ENCODE results near the gene BRSK2. TPM values are rescaled to one million over a fixed set of nuclear protein-coding genes. Genes with fewer than 3 reads are reported as not detected.

BRSK2 gene
- total RNA-seq, 1 donor from 2014 or later, result 9.3 TPM

DNA sequence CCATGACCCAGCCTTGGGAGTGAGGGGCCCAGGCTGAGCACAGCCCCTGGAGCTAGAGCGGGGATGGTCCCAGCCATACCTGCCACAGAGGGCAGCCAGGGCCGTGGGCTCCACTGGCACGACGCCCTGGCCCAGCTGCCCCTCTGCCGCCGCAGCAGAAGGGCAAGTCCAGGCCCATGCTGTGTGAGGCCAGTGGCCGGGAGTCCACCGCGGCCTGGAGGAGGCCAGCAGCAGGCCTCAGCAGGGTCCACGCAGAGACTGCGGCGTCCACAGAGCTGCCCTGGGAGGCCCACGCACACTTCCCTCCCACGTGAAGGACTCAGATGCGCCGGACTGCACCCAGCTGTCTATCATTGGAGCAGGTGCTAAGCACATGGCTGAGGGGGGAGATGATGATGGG is 73.3 kb downstream of the BRSK2 start:
- DNase-seq (ENCODE audit: low spot score in 2 of 2), result no peak
- Histone ChIP-seq H3K27ac (peak overlapping the region in 1 of 2 donors; percentile 36), H3K27me3 (no peaks in the 10 kb centered on the region), H3K4me1 (peaks cover 14 to 28% of the 10 kb centered on the region in 2 donors), H3K4me3 (no peak overlapping the region), H3K9me3 (no peaks in the 10 kb centered on the region), H3K36me3 (peaks cover 3 to 8% of the 10 kb centered on the region in 2 donors)
- TF ChIP-seq, protein P1, sequence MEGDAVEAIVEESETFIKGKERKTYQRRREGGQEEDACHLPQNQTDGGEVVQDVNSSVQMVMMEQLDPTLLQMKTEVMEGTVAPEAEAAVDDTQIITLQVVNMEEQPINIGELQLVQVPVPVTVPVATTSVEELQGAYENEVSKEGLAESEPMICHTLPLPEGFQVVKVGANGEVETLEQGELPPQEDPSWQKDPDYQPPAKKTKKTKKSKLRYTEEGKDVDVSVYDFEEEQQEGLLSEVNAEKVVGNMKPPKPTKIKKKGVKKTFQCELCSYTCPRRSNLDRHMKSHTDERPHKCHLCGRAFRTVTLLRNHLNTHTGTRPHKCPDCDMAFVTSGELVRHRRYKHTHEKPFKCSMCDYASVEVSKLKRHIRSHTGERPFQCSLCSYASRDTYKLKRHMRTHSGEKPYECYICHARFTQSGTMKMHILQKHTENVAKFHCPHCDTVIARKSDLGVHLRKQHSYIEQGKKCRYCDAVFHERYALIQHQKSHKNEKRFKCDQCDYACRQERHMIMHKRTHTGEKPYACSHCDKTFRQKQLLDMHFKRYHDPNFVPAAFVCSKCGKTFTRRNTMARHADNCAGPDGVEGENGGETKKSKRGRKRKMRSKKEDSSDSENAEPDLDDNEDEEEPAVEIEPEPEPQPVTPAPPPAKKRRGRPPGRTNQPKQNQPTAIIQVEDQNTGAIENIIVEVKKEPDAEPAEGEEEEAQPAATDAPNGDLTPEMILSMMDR (IDR thresholded peaks at IDR 0.05), result no peak
- intact Hi-C loops (cut with DNase I), result loop anchor here (5.0 kb wide), 1 partner anchor 76 kb away; the partner anchor contains the start of gene BRSK2

DNA sequence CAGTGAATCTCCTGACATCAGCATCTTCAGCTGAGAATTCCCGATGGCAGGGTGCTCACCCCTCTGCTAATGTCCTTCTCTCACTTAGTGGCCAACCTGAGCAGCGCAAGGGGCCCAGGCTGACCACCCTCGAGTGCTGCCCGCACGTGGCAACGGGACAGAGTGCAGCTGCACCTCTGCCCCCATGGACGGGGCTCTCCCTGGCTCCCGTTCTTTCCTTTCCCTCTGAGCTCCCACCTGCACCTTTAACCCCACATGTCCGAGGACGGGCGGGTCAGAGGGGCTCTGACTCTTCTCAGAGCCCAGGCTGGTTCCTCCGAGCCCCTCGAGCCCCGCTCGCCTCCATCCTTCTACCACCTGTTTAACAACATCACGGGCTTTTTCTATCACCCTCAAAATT is 77.0 kb downstream of the BRSK2 start:
- Histone ChIP-seq H3K27me3 (no peaks in the 10 kb centered on the region), H3K27ac (no peak overlapping the region), H3K4me1 (no peaks in the 10 kb centered on the region), H3K4me3 (no peak overlapping the region), H3K36me3 (peaks cover 40 to 45% of the 10 kb centered on the region in 2 donors), H3K9me3 (no peaks in the 10 kb centered on the region)
- DNase-seq (ENCODE audit: low spot score in 2 of 2), result no peak
- TF ChIP-seq, protein P1 (IDR thresholded peaks at IDR 0.05), result no peak
- intact Hi-C loops (cut with DNase I), result no loop called here

DNA sequence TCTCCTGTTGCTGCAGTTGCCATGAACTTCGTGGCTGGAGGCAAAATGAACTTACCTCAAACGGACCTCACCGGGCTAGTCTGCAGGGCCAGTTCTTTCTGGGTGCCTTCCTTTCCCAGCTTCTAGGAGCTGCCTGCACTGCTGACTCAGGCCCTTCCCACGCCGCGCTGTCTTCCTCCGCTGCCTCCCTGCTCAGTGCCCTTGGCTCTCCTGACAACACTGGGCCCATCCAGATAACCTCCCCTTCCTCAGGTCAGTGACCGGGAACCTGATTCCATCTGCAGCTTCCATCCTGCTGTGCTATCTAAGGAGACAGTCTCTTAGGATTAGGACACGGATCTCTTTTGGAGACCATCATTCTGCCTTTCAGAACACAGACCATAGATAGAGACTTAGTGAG is 77.5 kb downstream of the BRSK2 start:
- Histone ChIP-seq H3K4me3 (no peak overlapping the region), H3K4me1 (no peaks in the 10 kb centered on the region), H3K9me3 (no peaks in the 10 kb centered on the region), H3K36me3 (peaks cover 43 to 50% of the 10 kb centered on the region in 2 donors), H3K27me3 (no peaks in the 10 kb centered on the region), H3K27ac (no peak overlapping the region)
- DNase-seq (ENCODE audit: low spot score in 2 of 2), result no peak
- intact Hi-C loops (cut with DNase I), result no loop called here
- TF ChIP-seq, protein P1 (IDR thresholded peaks at IDR 0.05), result no peak

DNA sequence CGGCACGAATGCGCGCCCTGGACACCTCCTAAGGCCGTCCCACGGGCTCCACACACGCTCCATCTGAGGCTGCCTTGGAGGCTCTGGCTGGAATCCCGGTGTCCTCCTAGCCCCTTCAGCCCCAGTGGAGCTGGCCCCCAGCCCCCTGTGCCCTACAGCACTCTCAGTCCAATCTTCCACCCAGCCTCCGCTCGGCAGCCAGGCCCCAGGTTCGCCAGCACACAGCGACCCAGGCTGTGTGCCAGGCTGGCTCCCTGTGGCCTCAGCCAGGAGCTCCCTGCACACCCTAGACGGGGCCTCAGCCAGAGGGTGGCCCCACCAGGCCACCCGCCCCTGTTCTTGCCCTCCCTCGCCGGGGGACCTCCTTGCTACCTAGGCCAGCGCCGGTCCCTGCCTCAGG is 78.3 kb downstream of the BRSK2 start:
- no peaks in the 10 kb centered on the region for H3K4me1 ChIP-seq
- H3K9me3 ChIP-seq, result no peaks in the 10 kb centered on the region
- peaks cover 49 to 57% of the 10 kb centered on the region in 2 donors for H3K36me3 ChIP-seq
- intact Hi-C loops (cut with DNase I), result no loop called here
- H3K4me3 ChIP-seq, result no peak overlapping the region
- TF ChIP-seq, protein P1 (IDR thresholded peaks at IDR 0.05), result no peak
- no peaks in the 10 kb centered on the region for H3K27me3 ChIP-seq
- peak overlapping the region in 1 of 2 donors; percentile 49 for H3K27ac ChIP-seq
- DNase-seq (ENCODE audit: low spot score in 2 of 2), result no peak

DNA sequence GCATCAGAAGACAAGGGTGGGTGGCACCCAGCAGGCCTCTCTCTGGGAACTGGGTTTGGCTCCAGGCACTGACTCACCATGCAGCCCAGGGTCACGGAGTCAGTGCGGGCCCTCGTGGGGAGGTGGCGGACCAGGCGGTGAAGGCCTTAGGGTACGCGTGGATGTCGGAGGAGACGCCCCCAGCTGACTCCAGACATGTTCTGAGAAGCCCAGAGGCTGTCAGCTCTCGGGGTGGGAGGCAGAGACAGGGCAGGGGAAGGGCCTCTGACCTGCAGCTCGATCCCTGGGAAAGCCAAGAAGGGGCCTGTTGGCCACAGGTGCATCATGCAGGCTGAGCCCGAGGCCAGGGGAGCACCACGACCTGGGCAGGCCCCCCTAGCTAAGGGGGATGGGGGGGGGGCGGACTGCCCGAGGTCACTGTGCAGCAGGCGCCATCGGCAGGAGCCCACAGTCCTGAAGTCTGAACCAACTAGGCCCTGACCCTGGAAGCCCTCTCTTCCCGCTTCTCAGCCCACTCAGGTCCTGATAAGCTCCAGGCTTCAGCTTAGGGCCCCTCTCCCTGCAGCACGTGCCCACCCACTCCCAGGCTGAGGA is 78.8 kb downstream of the BRSK2 start:
- Histone ChIP-seq H3K9me3 (no peaks in the 10 kb centered on the region), H3K27me3 (no peaks in the 10 kb centered on the region), H3K4me1 (no peaks in the 10 kb centered on the region), H3K36me3 (peaks cover 54 to 63% of the 10 kb centered on the region in 2 donors), H3K4me3 (no peak overlapping the region), H3K27ac (peak overlapping the region in 1 of 2 donors; percentile 49)
- intact Hi-C loops (cut with DNase I), result no loop called here
- TF ChIP-seq, protein P1 (IDR thresholded peaks at IDR 0.05), result no peak
- DNase-seq (ENCODE audit: low spot score in 2 of 2), result no peak

Measured in ascending aorta (tissue), 2 donors.